Adrenal gland (tissue), 12 donors: ENCODE data around the gene HDAC4. TPM values are rescaled to one million over a fixed set of nuclear protein-coding genes. Genes with fewer than 3 reads are reported as not detected.
A peak's percentile ranks its signal among the peaks of the same experiment; 100 is the strongest.

ENCODE experiments used
- DNase-seq, 7 donors: peaks; one replicate each; pipeline ENCODE4 v3.0.0-alpha.2; 2019 to 2020
- H3K27ac ChIP-seq, 5 donors: fragments of 200-600 bp; sonication (generic) in 4 of 5; 1 replicate in 3 of 5; 2 replicates in 2 of 5; pipeline versions ENCODE4 v1.5.1 to v1.8.0; 2016 to 2020; ENCODE audit warnings: mild to moderate bottlenecking in 1 of 5
- H3K27me3 ChIP-seq: fragments of 200-600 bp; 2 replicates; pipeline ENCODE4 v1.8.0; 2021
- H3K36me3 ChIP-seq, 2 donors: fragments of 200-600 bp; replicated peaks in 1 of 2; 1 replicate in 1 of 2; 2 replicates in 1 of 2; pipeline versions ENCODE4 v1.5.1 to v1.8.0; 2018 to 2022
- H3K4me1 ChIP-seq, 2 donors: fragments of 200-600 bp; replicated peaks in 1 of 2; 1 replicate in 1 of 2; 2 replicates in 1 of 2; pipeline versions ENCODE4 v1.5.1 to v1.8.0; 2018 to 2021
- H3K4me3 ChIP-seq, 4 donors: fragments of 200-600 bp; sonication (generic) in 3 of 4; one replicate each; pipeline ENCODE4 v1.5.1; 2016 to 2018
- H3K9me3 ChIP-seq, 3 donors: fragments of 200-600 bp; sonication (generic) in 1 of 3; replicated peaks in 1 of 3; 1 replicate in 2 of 3; 2 replicates in 1 of 3; pipeline versions ENCODE4 v1.5.1 to v1.8.0; 2016 to 2021
- POLR2A ChIP-seq, 2 donors: fragments of 450-650 bp; IDR thresholded peaks; one replicate each; pipeline ENCODE4 v1.6.1; 2017; ENCODE audit warnings: antibody characterized with exemption in 2 of 2, mild to moderate bottlenecking in 2 of 2, moderate library complexity in 1 of 2
- WGBS, 4 donors: extraction: QIAGEN DNeasy Blood & Tissue Kit in 2 of 4; methylation state at CpG; one replicate each; pipeline versions ENCODE4 v1.1.5 to v1.1.7; 2013 to 2017; 5-methylcytosine and 5-hydroxymethylcytosine counted together
- intact Hi-C, 2 donors: fragments of 100-400 bp; cut with DNase I; formaldehyde crosslinking; loops; one replicate each; pipeline versions ENCODE4 v1.14.1 to v1.15.0; 2022 to 2023
- polyA plus RNA-seq, 3 donors: library from polyadenylated mRNA; stranded (reverse); fragments of 200-250 nt in 2 of 3; fragments of 350-450 nt in 1 of 3; fragmentation: Illumina TruSeq in 1 of 3; extraction: RNeasy Lipid Tissue Mini Kit (QIAGEN cat#74804) in 1 of 3; gene quantifications; one replicate each; pipeline ENCODE4 v1.2.3, GENCODE V29; 2013 to 2014
- total RNA-seq, 9 donors: library from RNA; depleted of rRNA in 4 of 9; stranded (reverse); fragments of >200 nt in 4 of 9; fragments of 120-200 nt in 1 of 9; fragmentation: NEBNext Ultra II Directional in 1 of 9; extraction: Animal tissue kit (Norgen Biotek cat#: 25700) in 1 of 9; gene quantifications; one replicate each; pipeline versions ENCODE4 v1.1.0 to v1.2.4, GENCODE V29; 2013 to 2023
- TF ChIP-seq, protein P1 (sequence below), 6 experiments: fragments of 450-650 bp in 4 of 6; fragments of 200-600 bp in 2 of 6; sonication (generic) in 1 of 6; IDR thresholded peaks; 1 replicate in 5 of 6; 2 replicates in 1 of 6; pipeline versions ENCODE4 v1.5.1 to v1.8.0; 2016 to 2021; ENCODE audit warnings: antibody characterized with exemption in 6 of 6, mild to moderate bottlenecking in 2 of 6, moderate library complexity in 1 of 6
- donor health status: healthy with polysubstance abuse.
- donor health status: Bipolar disorder and iron deficiency.
- donor health status: DM: yes; HTN: yes; CAD: no.
- donor health status: DM: no; HTN: no; CAD: no.
- donor health status: DM: no; HTN: no; CAD: no.
- donor health status: DM: yes; HTN: yes; CAD: no.

The HDAC4 gene
- total and polyA plus RNA-seq, 12 donors = 8.3 to 88.9 (median 28.7) TPM

DNA sequence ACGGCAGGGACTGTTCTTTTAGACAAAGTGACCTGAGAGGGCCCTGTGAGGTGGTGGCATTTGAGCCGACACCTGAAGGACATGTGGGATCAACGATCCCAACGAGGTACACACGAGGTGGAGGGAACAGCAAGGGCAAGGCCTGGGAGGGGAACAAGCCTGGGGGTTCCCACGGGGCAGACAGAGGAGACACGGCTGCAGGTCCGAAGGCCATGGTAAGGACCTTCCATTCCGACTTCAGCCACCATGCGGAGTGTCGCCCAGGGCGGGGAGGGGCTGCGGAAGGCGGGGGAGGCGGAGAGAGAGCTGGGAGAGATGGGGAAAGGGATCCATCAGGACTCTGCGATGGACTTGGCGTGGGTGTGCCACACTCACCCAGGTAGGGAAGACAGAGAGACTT lies 151.8 kb downstream of the HDAC4 start:
- peak in 3 of 7 donors; percentile 11 to 52 (median 21) for DNase-seq
- 83 to 86% (median 84%) methylated on average over 17 of the region's 17 CpGs for WGBS, 4 donors
- no peak for TF ChIP-seq POLR2A (IDR thresholded peaks at IDR 0.05)
- TF ChIP-seq, protein P1, sequence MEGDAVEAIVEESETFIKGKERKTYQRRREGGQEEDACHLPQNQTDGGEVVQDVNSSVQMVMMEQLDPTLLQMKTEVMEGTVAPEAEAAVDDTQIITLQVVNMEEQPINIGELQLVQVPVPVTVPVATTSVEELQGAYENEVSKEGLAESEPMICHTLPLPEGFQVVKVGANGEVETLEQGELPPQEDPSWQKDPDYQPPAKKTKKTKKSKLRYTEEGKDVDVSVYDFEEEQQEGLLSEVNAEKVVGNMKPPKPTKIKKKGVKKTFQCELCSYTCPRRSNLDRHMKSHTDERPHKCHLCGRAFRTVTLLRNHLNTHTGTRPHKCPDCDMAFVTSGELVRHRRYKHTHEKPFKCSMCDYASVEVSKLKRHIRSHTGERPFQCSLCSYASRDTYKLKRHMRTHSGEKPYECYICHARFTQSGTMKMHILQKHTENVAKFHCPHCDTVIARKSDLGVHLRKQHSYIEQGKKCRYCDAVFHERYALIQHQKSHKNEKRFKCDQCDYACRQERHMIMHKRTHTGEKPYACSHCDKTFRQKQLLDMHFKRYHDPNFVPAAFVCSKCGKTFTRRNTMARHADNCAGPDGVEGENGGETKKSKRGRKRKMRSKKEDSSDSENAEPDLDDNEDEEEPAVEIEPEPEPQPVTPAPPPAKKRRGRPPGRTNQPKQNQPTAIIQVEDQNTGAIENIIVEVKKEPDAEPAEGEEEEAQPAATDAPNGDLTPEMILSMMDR (IDR thresholded peaks at IDR 0.05) = no peak
- intact Hi-C loops = no loop called here
- peak overlapping the region in 2 of 5 donors; percentile 9 to 49 for H3K27ac ChIP-seq
- peaks cover 22 to 53% of the 10 kb centered on the region in 2 donors for H3K4me1 ChIP-seq
- H3K4me3 ChIP-seq = no peak overlapping the region
- H3K36me3 ChIP-seq = no peaks in the 10 kb centered on the region
- no peaks in the 10 kb centered on the region for H3K27me3 ChIP-seq
- no peaks in the 10 kb centered on the region for H3K9me3 ChIP-seq

DNA sequence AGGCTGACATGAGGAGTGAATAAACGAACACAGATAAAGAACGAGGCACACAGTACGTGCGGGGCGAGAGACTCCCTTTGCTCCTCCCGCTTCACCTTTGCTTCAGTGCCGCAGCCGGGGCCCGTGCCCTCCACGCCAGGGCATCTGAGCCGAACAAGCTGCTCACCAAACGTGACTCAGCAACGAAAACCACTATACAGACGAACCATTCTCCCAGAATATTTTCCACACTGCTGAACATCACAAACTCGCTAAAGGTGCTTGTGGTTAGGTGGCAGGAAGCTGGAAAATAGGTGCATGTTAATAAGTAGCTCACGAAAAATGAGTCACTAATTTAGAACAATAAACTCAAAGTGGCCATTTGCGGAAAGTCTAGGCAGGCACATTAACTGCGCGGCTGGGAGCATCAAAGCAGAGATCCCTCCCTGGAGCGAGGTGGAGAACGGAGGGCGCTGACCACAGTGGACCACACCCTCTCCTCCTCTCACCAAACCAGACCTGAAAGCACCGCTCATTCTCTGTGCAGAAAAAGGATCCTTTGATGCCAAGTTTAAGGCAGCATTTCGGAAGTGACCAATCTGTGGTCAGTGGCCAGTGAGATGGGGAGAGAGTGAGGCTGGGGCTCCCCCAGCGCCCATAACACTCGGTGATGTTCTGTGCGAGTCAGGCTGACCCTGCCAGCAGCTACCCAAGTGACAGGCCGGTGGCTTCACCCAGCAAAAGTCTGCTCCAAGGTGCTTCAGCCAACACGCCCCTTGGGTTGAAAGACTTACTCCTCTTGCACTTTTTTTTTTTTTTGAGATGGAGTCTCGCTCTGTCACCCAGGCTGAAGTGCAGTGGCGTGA lies 153.2 kb downstream of the HDAC4 start:
- H3K27me3 ChIP-seq = no peaks in the 10 kb centered on the region
- peak in 3 of 7 donors; percentile 17 to 51 (median 20) for DNase-seq
- H3K9me3 ChIP-seq = no peaks in the 10 kb centered on the region
- WGBS, 4 donors = 93 to 97% (median 94%) methylated on average over 30 to 31 of the region's 31 CpGs
- H3K36me3 ChIP-seq = no peaks in the 10 kb centered on the region
- intact Hi-C loops = no loop called here
- no peak for TF ChIP-seq POLR2A (IDR thresholded peaks at IDR 0.05)
- TF ChIP-seq, protein P1 (IDR thresholded peaks at IDR 0.05) = no peak
- H3K4me3 ChIP-seq = no peak overlapping the region
- H3K27ac ChIP-seq = no peak overlapping the region
- peaks cover 22 to 46% of the 10 kb centered on the region in 2 donors for H3K4me1 ChIP-seq

- Histone ChIP-seq H3K4me3 (no peak overlapping the region), H3K36me3 (no peaks in the 10 kb centered on the region), H3K9me3 (no peaks in the 10 kb centered on the region), H3K27me3 (no peaks in the 10 kb centered on the region), H3K27ac (peak overlapping the region in 3 of 5 donors; percentile 32 to 85 (median 77)), H3K4me1 (peaks cover 22 to 46% of the 10 kb centered on the region in 2 donors)
- intact Hi-C loops = no loop called here
- TF ChIP-seq POLR2A (IDR thresholded peaks at IDR 0.05) = no peak
- TF ChIP-seq, protein P1 (IDR thresholded peaks at IDR 0.05) = no peak
- DNase-seq = peak in 5 of 7 donors; percentile 18 to 88 (median 43)
- WGBS, 4 donors = 68 to 83% (median 81%) methylated on average over 9 to 11 of the region's 11 CpGs
Observed at GRCh38 chr2:239246723-239247122, 154.1 kb downstream of the HDAC4 start.

DNA sequence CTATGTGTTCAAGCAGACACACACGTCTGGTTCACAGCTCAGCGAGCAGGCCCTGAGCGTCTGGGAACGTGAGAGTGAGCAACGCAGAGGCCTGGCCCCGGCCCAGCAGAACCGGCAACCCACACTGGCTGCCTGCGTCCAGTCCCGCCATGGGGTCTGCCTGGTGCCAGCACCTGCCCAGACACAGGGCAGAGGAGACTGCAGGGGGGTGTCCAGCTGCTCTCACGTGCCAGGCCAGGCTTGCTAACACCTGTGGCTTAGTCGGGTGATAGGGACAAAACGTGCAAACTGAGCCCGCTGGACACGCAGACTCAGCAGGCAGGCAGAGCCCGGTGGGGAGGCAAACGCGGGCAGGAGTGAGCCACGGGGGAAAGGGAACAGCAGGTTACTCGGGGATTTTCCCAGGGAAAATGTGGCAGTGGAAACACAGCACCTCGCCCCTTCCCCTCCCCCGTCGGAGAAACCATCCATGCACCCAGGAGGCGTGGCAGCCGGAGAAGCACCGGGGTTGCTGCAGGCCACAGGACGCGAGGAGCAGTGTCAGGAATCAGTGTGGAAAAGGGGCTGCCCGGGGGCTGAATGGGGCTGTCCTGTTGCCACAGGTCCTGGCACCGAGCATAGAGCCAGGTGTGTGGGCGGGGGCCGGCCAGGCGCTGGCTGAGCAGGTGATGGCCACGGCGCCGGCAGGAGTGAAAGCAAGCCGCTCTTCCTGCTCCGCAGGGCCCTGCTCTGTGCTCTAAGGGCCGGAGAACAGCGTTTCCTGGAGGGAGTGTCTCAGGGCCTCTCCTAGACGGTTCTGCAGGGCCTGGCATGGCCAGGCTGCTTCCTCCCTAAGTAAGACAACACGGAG lies 154.7 kb downstream of the HDAC4 start:
- H3K9me3 ChIP-seq = no peaks in the 10 kb centered on the region
- TF ChIP-seq POLR2A (IDR thresholded peaks at IDR 0.05) = no peak
- TF ChIP-seq, protein P1 (IDR thresholded peaks at IDR 0.05) = no peak
- H3K27me3 ChIP-seq = no peaks in the 10 kb centered on the region
- H3K4me1 ChIP-seq = peaks cover 26 to 52% of the 10 kb centered on the region in 2 donors
- DNase-seq = peak in 6 of 7 donors; percentile 61 to 82 (median 65)
- 46 to 53% (median 50%) methylated on average over 27 to 41 of the region's 41 CpGs for WGBS, 4 donors
- intact Hi-C loops = no loop called here
- no peak overlapping the region for H3K4me3 ChIP-seq
- H3K36me3 ChIP-seq = no peaks in the 10 kb centered on the region
- peak overlapping the region in 4 of 5 donors; percentile 32 to 85 (median 72) for H3K27ac ChIP-seq
